Measurements from ENCODE around the gene PLEKHA1. TPM values are rescaled to one million over a fixed set of nuclear protein-coding genes. Genes with fewer than 3 reads are reported as not detected.

PLEKHA1 gene
- total and polyA plus RNA-seq, 2 experiments from 2014 or later, result 25.8 to 36.6 TPM

DNA sequence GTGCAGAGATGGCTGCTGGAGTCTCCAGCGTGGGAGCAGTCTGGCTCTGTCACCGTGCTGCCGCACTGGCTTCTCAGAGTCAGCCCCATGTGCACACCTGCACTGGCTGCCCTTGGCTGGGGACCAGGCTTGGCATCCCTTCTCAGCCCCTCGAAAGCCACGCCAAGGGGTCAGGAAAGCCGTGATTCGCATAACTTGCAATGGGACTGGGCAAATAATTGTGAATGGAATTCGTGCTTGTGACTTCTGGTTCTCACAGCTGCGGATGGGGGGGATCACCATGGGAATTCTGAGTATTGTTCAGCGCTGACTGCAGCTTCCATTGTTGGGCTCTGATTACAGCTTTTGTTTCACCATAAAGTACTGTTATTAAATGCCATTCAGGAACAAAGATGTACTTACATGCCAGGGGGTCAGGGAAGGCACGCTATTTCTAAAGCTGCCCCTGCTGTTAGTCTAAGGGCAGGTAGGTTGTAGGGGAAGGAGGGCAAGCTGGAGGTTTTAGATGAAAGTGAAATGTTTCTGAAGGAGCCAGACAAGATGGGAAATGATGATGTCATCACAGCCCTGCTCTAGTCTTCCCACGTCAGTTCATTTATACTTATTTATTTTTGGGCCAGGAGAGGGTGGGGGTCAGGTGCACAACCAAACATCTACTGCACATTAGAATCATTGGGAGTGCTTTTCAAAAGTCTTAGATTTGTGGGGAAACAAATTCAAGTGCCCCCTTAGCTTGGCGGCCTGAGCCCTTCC is 5.8 kb upstream of the PLEKHA1 start:
- H3K27ac Mint-ChIP-seq, result no peak overlapping the region
- DNase-seq (ENCODE audit: low spot score), result peak; percentile 25
- H3K4me2 ChIP-seq, result no peak overlapping the region

More for the DNA sequence above, 5.8 kb upstream of the PLEKHA1 start:
- no peaks in the 10 kb centered on the region; the same call in 2 of the 3 replicates for H3K36me3 Mint-ChIP-seq (ENCODE audit: low read depth)
- Histone ChIP-seq H3F3A (replicated peaks; ENCODE audit: low read depth) (no peaks in the 10 kb centered on the region), H2AFZ (peak overlapping the region; percentile 79; the same call in 1 of the 2 replicates), H4K20me1 (replicated peaks; ENCODE audit: insufficient read depth) (no peaks in the 10 kb centered on the region), H3K27ac (ENCODE audit: low read depth) (no peak overlapping the region), H3K4me3 (no peak overlapping the region), H3K9me2 (ENCODE audit: insufficient read depth) (no peaks in the 10 kb centered on the region), H3K4me1 (ENCODE audit: insufficient read depth) (no peaks in the 10 kb centered on the region; the same call in 1 of the 2 replicates), H3K36me3 (ENCODE audit: insufficient read depth) (no peaks in the 10 kb centered on the region), H3K79me2 (replicated peaks; ENCODE audit: insufficient read depth) (no peaks in the 10 kb centered on the region), H3K27me3 (ENCODE audit: insufficient read depth) (peaks cover 13% of the 10 kb centered on the region)
- peaks cover 20% of the 10 kb centered on the region for H3K4me1 Mint-ChIP-seq
- H3K9me3 Mint-ChIP-seq, result 0 out of 3 replicates have a peak, but pooled peaks cover 5% of the 10 kb centered on the region
- H3K27me3 Mint-ChIP-seq (ENCODE audit: insufficient read depth, low read depth, poor library complexity), result peaks cover 10% of the 10 kb centered on the region
- H3K4me3 Mint-ChIP-seq, result no peak overlapping the region
- TF ChIP-seq EZH2phosphoT487 (IDR thresholded peaks at IDR 0.05; ENCODE audit: unreplicated experiment) (no peak), STAT1 (IDR thresholded peaks at IDR 0.05; ENCODE audit: unreplicated experiment) (no peak), ZNF331 (CRISPR knock-in tag; IDR thresholded peaks at IDR 0.05; ENCODE audit: low read depth) (no peak), POLR2AphosphoS5 (IDR thresholded peaks at IDR 0.05; ENCODE audit: low read depth) (no peak), EZH2 (IDR thresholded peaks at IDR 0.05; ENCODE audit: low read depth, unreplicated experiment) (no peak), ZNF462 (CRISPR knock-in tag; IDR thresholded peaks at IDR 0.05) (no peak), CREB1 (CRISPR knock-in tag; IDR thresholded peaks at IDR 0.05; ENCODE audit: low read depth) (no peak), ZNF114 (CRISPR knock-in tag; IDR thresholded peaks at IDR 0.05) (no peak), JUNB (IDR thresholded peaks at IDR 0.05; ENCODE audit: unreplicated experiment) (no peak), NANOG (IDR thresholded peaks at IDR 0.05; ENCODE audit: borderline replicate concordance) (no peak), ETS1 (IDR thresholded peaks at IDR 0.05) (no peak)
- TF ChIP-seq, protein P1, sequence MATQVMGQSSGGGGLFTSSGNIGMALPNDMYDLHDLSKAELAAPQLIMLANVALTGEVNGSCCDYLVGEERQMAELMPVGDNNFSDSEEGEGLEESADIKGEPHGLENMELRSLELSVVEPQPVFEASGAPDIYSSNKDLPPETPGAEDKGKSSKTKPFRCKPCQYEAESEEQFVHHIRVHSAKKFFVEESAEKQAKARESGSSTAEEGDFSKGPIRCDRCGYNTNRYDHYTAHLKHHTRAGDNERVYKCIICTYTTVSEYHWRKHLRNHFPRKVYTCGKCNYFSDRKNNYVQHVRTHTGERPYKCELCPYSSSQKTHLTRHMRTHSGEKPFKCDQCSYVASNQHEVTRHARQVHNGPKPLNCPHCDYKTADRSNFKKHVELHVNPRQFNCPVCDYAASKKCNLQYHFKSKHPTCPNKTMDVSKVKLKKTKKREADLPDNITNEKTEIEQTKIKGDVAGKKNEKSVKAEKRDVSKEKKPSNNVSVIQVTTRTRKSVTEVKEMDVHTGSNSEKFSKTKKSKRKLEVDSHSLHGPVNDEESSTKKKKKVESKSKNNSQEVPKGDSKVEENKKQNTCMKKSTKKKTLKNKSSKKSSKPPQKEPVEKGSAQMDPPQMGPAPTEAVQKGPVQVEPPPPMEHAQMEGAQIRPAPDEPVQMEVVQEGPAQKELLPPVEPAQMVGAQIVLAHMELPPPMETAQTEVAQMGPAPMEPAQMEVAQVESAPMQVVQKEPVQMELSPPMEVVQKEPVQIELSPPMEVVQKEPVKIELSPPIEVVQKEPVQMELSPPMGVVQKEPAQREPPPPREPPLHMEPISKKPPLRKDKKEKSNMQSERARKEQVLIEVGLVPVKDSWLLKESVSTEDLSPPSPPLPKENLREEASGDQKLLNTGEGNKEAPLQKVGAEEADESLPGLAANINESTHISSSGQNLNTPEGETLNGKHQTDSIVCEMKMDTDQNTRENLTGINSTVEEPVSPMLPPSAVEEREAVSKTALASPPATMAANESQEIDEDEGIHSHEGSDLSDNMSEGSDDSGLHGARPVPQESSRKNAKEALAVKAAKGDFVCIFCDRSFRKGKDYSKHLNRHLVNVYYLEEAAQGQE (IDR thresholded peaks at IDR 0.05; ENCODE audit: unreplicated experiment), result no peak
- TF ChIP-seq, protein P2, sequence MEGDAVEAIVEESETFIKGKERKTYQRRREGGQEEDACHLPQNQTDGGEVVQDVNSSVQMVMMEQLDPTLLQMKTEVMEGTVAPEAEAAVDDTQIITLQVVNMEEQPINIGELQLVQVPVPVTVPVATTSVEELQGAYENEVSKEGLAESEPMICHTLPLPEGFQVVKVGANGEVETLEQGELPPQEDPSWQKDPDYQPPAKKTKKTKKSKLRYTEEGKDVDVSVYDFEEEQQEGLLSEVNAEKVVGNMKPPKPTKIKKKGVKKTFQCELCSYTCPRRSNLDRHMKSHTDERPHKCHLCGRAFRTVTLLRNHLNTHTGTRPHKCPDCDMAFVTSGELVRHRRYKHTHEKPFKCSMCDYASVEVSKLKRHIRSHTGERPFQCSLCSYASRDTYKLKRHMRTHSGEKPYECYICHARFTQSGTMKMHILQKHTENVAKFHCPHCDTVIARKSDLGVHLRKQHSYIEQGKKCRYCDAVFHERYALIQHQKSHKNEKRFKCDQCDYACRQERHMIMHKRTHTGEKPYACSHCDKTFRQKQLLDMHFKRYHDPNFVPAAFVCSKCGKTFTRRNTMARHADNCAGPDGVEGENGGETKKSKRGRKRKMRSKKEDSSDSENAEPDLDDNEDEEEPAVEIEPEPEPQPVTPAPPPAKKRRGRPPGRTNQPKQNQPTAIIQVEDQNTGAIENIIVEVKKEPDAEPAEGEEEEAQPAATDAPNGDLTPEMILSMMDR (conservative IDR thresholded peaks at IDR 0.05; ENCODE audit: low read depth in 2 of 2), result no peak
- peak; percentile 67 for ATAC-seq
